NOMO-1 treated with dmso at 0.1 percent for 144 hours (cell line): Measurements from ENCODE around the gene NPY.

ENCODE experiments used
- DNase-seq: peaks from one replicate; lab custom pipeline; 2025; ENCODE audit not compliant: unreplicated experiment; lab: John Stamatoyannopoulos, UW

Gene NPY

GRCh38 chr7:24313777-24314176, 29.8 kb downstream of the NPY start:
- DNase-seq: no peak

GRCh38 chr7:24316340-24316739, 32.4 kb downstream of the NPY start:
- DNase-seq: no peak

GRCh38 chr7:24318326-24318725, 34.3 kb downstream of the NPY start:
- no peak for DNase-seq

- DNase-seq: no peak
Observed at GRCh38 chr7:24319209-24319608, 35.2 kb downstream of the NPY start.

- DNase-seq: no peak
Observed at GRCh38 chr7:24323961-24324480, 40.0 kb downstream of the NPY start.

- DNase-seq: no peak
Observed at GRCh38 chr7:24325708-24326107, 41.7 kb downstream of the NPY start.

GRCh38 chr7:24328050-24328449, 44.1 kb downstream of the NPY start:
- DNase-seq: no peak

GRCh38 chr7:24328894-24329293, 44.9 kb downstream of the NPY start:
- DNase-seq: no peak

- no peak for DNase-seq
Observed at GRCh38 chr7:24334012-24334411, 50.0 kb downstream of the NPY start.

- no peak for DNase-seq
Observed at GRCh38 chr7:24334627-24335026, 50.6 kb downstream of the NPY start.

GRCh38 chr7:24336461-24336860, 52.5 kb downstream of the NPY start:
- DNase-seq: no peak

GRCh38 chr7:24337180-24337579, 53.2 kb downstream of the NPY start:
- no peak for DNase-seq

GRCh38 chr7:24339575-24339974, 55.6 kb downstream of the NPY start:
- no peak for DNase-seq

- DNase-seq: no peak
Observed at GRCh38 chr7:24340727-24341126, 56.7 kb downstream of the NPY start.
